AG09319 (cell line): Measurements from ENCODE around the gene RHOT2.

ENCODE experiments used
- DNase-seq: peaks from one replicate; pipeline ENCODE4 v3.0.0-alpha.2; 2010; ENCODE audit warnings: low read depth; ENCODE audit errors: extremely low read depth
- CTCF ChIP-seq: IDR thresholded peaks from 2 replicates; pipeline ENCODE4 v1.5.1; 2011; ENCODE audit warnings: low read depth, mild to moderate bottlenecking, inconsistent platforms, low read length, moderate library complexity

The RHOT2 gene

GRCh38 chr16:681746-682427 is 14.0 kb downstream of the RHOT2 start:
- TF ChIP-seq CTCF = no peak
- DNase-seq = no peak

- DNase-seq = no peak
- no peak for TF ChIP-seq CTCF
Observed at GRCh38 chr16:682493-683395, 14.8 kb downstream of the RHOT2 start.

- DNase-seq = no peak
- no peak for TF ChIP-seq CTCF
Observed at GRCh38 chr16:683396-684070, 15.6 kb downstream of the RHOT2 start.

GRCh38 chr16:684071-684794 is 16.3 kb downstream of the RHOT2 start, which contains the start of gene JMJD8:
TSS of gene JMJD8 (minus strand) at chr16:684334. CDS start at chr16:684319, 15 bp downstream.
- no peak for TF ChIP-seq CTCF
- peak; percentile 84 for DNase-seq

GRCh38 chr16:684961-685696 is 17.2 kb downstream of the RHOT2 start:
- no peak for TF ChIP-seq CTCF
- no peak for DNase-seq

GRCh38 chr16:685967-686366 is 18.0 kb downstream of the RHOT2 start:
- peak; percentile 35 for TF ChIP-seq CTCF
- no peak for DNase-seq
